Measurements from ENCODE around the gene SH2D4B.
"Not testable (repeated sequence)": the region's sequence is repeated elsewhere in the genome, so short reads cannot be mapped to it uniquely, and the experiment has no call there.

- TF ChIP-seq, protein P1, sequence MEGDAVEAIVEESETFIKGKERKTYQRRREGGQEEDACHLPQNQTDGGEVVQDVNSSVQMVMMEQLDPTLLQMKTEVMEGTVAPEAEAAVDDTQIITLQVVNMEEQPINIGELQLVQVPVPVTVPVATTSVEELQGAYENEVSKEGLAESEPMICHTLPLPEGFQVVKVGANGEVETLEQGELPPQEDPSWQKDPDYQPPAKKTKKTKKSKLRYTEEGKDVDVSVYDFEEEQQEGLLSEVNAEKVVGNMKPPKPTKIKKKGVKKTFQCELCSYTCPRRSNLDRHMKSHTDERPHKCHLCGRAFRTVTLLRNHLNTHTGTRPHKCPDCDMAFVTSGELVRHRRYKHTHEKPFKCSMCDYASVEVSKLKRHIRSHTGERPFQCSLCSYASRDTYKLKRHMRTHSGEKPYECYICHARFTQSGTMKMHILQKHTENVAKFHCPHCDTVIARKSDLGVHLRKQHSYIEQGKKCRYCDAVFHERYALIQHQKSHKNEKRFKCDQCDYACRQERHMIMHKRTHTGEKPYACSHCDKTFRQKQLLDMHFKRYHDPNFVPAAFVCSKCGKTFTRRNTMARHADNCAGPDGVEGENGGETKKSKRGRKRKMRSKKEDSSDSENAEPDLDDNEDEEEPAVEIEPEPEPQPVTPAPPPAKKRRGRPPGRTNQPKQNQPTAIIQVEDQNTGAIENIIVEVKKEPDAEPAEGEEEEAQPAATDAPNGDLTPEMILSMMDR (IDR thresholded peaks at IDR 0.05) = not testable (repeated sequence)
- TF ChIP-seq POLR2A (IDR thresholded peaks at IDR 0.05) = not testable (repeated sequence)
Measured at GRCh38 chr10:80543319-80543672, 5.6 kb downstream of the SH2D4B start.
